ENCODE data around the gene ZBTB40. TPM values are rescaled to one million over a fixed set of nuclear protein-coding genes. Genes with fewer than 3 reads are reported as not detected.

ZBTB40 gene
- total and polyA plus RNA-seq, 10 of the 15 experiments (the other 5 are each of a cell fraction or from before 2014, with no cell fraction given): 1.9 to 14.4 (median 9.0) TPM

- TF ChIP-seq CEBPZ (IDR thresholded peaks at IDR 0.05; ENCODE audit: low read depth, low read length) (no peak), PAX5 (IDR thresholded peaks at IDR 0.05; ENCODE audit: borderline replicate concordance, low read depth, low read length) (no peak), YY1 (IDR thresholded peaks at IDR 0.05; ENCODE audit: low read depth, low read length) (no peak), ATF7 (IDR thresholded peaks at IDR 0.05; ENCODE audit: low read depth) (no peak), STAT3 (IDR thresholded peaks at IDR 0.05; ENCODE audit: low read depth, low read length) (no peak), NFYA (IDR thresholded peaks at IDR 0.05; ENCODE audit: borderline replicate concordance, low read depth, low read length) (no peak), RELB (IDR thresholded peaks at IDR 0.05; ENCODE audit: low read depth) (no peak), ELK1 (IDR thresholded peaks at IDR 0.05; ENCODE audit: low read depth, low read length) (no peak), IKZF2 (IDR thresholded peaks at IDR 0.05) (no peak), FOXK2 (IDR thresholded peaks at IDR 0.05) (no peak), IKZF1 (conservative IDR thresholded peaks at IDR 0.05) (no peak), CEBPB (IDR thresholded peaks at IDR 0.05; ENCODE audit: borderline replicate concordance in 1 of 2, low read depth in 2 of 2, low read length in 2 of 2) (no peak), ZNF217 (IDR thresholded peaks at IDR 0.05) (no peak), MXI1 (IDR thresholded peaks at IDR 0.05; ENCODE audit: low read depth, low read length) (no peak), KAT2A (conservative IDR thresholded peaks at IDR 0.05; ENCODE audit: control insufficient read depth, low read depth, low read length) (no peak), BCLAF1 (IDR thresholded peaks at IDR 0.05) (no peak), RBBP5 (conservative IDR thresholded peaks at IDR 0.05) (no peak)
These were observed 112.3 kb downstream of the ZBTB40 start (continued) for GRCh38 chr1:22563671-22564602.

Measured in GM12878 (cell line).